HL-60 (cell line): ENCODE data around the gene BTBD19.

Experiments
- DNase-seq, 2 experiments: peaks; one replicate each; pipeline ENCODE4 v3.0.0-alpha.2; 2010 to 2020; ENCODE audit warnings: low read depth in 1 of 2, low spot score in 1 of 2
- H3K27ac ChIP-seq: fragments of 250-450 bp; sonication (Bioruptor Pico); replicated peaks from 2 replicates; pipeline ENCODE4 v1.5.1; 2020; ENCODE audit warnings: mild to moderate bottlenecking, moderate library complexity
- H3K27me3 ChIP-seq: fragments of 250-450 bp; sonication (Bioruptor Pico); 2 replicates; pipeline ENCODE4 v1.5.1; 2021; ENCODE audit warnings: mild to moderate bottlenecking, moderate library complexity; ENCODE audit not compliant: insufficient read depth, poor library complexity, severe bottlenecking
- H3K4me3 ChIP-seq: replicated peaks from 2 replicates; pipeline ENCODE4 v1.5.1; 2011; ENCODE audit warnings: mild to moderate bottlenecking, control low read depth, low read length; ENCODE audit not compliant: insufficient read depth
- GABPA ChIP-seq: IDR thresholded peaks from 2 replicates; pipeline ENCODE4 v1.6.1; 2012; ENCODE audit warnings: low read depth
- POLR2AphosphoS5 ChIP-seq: IDR thresholded peaks from 2 replicates; pipeline ENCODE4 v1.6.1; 2012; ENCODE audit warnings: low read depth
- SPI1 ChIP-seq: IDR thresholded peaks from 2 replicates; pipeline ENCODE4 v1.6.1; 2012; ENCODE audit warnings: low read depth, mild to moderate bottlenecking, borderline replicate concordance
- TF ChIP-seq, protein P1 (sequence below): IDR thresholded peaks from 2 replicates; pipeline ENCODE4 v1.6.1; 2012; ENCODE audit warnings: low read depth; ENCODE audit not compliant: insufficient replicate concordance
- TF ChIP-seq, protein P2 (sequence below): IDR thresholded peaks from one replicate; pipeline ENCODE4 v1.5.1; 2011; ENCODE audit warnings: low read length, control low read depth, inconsistent platforms; ENCODE audit not compliant: insufficient read depth

BTBD19 gene

DNA sequence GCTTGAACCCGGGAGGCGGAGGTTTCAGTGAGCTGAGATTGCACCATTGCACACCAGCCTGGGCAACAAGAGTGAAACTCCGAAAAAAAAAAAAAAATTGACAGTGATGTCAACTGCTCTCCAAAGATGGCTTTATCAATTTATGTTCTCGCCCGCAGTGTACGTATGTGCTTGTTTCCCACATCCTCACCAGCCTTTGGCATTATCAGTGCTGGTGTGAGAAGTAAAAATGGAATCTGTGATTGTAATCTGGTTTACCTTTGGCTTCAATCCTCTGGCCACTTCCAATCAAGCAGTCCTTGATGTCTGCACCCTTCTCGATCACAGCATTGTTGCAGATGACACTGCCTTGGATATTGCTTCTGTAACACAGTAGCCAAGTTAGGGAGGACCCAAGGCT, 49.1 kb downstream of the BTBD19 start:
- Histone ChIP-seq H3K4me3 (no peak overlapping the region), H3K27me3 (no peaks in the 10 kb centered on the region), H3K27ac (no peak overlapping the region)
- no peak for DNase-seq
- no peak for TF ChIP-seq GABPA
- TF ChIP-seq, protein P1, sequence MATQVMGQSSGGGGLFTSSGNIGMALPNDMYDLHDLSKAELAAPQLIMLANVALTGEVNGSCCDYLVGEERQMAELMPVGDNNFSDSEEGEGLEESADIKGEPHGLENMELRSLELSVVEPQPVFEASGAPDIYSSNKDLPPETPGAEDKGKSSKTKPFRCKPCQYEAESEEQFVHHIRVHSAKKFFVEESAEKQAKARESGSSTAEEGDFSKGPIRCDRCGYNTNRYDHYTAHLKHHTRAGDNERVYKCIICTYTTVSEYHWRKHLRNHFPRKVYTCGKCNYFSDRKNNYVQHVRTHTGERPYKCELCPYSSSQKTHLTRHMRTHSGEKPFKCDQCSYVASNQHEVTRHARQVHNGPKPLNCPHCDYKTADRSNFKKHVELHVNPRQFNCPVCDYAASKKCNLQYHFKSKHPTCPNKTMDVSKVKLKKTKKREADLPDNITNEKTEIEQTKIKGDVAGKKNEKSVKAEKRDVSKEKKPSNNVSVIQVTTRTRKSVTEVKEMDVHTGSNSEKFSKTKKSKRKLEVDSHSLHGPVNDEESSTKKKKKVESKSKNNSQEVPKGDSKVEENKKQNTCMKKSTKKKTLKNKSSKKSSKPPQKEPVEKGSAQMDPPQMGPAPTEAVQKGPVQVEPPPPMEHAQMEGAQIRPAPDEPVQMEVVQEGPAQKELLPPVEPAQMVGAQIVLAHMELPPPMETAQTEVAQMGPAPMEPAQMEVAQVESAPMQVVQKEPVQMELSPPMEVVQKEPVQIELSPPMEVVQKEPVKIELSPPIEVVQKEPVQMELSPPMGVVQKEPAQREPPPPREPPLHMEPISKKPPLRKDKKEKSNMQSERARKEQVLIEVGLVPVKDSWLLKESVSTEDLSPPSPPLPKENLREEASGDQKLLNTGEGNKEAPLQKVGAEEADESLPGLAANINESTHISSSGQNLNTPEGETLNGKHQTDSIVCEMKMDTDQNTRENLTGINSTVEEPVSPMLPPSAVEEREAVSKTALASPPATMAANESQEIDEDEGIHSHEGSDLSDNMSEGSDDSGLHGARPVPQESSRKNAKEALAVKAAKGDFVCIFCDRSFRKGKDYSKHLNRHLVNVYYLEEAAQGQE, result no peak
- TF ChIP-seq, protein P2, sequence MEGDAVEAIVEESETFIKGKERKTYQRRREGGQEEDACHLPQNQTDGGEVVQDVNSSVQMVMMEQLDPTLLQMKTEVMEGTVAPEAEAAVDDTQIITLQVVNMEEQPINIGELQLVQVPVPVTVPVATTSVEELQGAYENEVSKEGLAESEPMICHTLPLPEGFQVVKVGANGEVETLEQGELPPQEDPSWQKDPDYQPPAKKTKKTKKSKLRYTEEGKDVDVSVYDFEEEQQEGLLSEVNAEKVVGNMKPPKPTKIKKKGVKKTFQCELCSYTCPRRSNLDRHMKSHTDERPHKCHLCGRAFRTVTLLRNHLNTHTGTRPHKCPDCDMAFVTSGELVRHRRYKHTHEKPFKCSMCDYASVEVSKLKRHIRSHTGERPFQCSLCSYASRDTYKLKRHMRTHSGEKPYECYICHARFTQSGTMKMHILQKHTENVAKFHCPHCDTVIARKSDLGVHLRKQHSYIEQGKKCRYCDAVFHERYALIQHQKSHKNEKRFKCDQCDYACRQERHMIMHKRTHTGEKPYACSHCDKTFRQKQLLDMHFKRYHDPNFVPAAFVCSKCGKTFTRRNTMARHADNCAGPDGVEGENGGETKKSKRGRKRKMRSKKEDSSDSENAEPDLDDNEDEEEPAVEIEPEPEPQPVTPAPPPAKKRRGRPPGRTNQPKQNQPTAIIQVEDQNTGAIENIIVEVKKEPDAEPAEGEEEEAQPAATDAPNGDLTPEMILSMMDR, result no peak
- TF ChIP-seq SPI1, result no peak
- no peak for TF ChIP-seq POLR2AphosphoS5

DNA sequence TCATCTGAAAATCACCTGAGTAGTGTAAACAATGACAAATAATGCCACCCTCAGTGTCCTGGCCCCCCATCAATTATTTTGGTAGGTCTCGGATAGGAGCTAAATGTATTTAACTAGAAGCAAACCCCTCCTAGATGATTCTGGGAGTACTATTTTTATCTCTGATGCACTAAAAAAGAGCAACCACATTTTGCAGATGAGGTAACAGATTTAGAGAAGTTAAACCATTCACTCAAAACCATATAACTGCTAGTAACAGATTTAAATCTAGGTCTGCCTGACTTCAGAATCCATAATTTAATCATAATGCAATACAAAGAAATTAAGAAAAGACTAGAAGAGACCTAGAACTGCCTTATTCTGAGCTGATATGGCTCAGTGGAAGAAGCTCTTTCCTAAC, 52.0 kb downstream of the BTBD19 start:
- no peak for DNase-seq
- H3K27ac ChIP-seq, result no peak overlapping the region

DNA sequence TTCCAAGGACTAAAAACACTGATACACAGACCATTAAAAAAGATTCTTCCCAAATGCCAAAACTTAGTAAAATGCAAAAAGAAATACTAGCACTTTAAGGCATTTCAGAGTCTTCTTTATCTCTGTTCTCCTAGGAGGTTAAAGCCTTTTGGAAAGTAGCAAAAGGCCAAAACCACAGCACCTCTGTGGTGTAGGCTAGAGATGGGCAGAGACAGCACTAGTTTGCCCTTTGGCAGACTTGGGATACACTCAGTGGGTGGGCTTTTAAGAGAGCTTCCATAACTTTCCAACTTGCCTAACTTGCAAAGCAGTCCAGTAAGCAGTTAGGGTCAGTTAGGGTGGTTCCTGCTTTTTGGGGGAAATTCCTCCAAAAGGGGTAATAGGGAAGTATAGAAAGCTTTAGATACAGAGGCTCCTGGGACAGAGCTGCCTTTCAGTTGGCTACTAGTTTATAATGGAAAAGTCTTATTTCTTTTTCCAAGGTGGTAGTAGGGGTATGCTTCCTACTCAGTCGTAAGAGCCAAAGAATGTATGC, 52.6 kb downstream of the BTBD19 start:
- H3K27me3 ChIP-seq, result no peaks in the 10 kb centered on the region
- no peak overlapping the region for H3K27ac ChIP-seq
- DNase-seq, result no peak
- TF ChIP-seq, protein P2, result no peak
- TF ChIP-seq, protein P1, result no peak
- no peak for TF ChIP-seq GABPA
- no peak for TF ChIP-seq SPI1
- TF ChIP-seq POLR2AphosphoS5, result no peak
- H3K4me3 ChIP-seq, result no peak overlapping the region

More for the DNA sequence above, 52.0 kb downstream of the BTBD19 start:
- H3K27me3 ChIP-seq, result no peaks in the 10 kb centered on the region
- TF ChIP-seq SPI1 (no peak), POLR2AphosphoS5 (no peak), GABPA (no peak)
- TF ChIP-seq, protein P1, result no peak
- TF ChIP-seq, protein P2, result no peak
- H3K4me3 ChIP-seq, result no peak overlapping the region
